Activated T-helper 2 cell treated with anti-CD3 and anti-CD28 coated beads, Interferon-gamma antibody, Interleukin-2, Interleukin-4, amounts not matched to agents 10 μg/mL and 5 μg/mL and 100 μg/mL, durations not matched to agents 14 hours and 24 hours and 36 hours (primary cell): ENCODE data around the gene IHH. TPM values are rescaled to one million over a fixed set of nuclear protein-coding genes. Genes with fewer than 3 reads are reported as not detected.

Experiments used
- DNase-seq: peaks from one replicate; pipeline ENCODE4 v3.0.0; 2021; ENCODE audit warnings: low spot score
- H3K27ac Mint-ChIP-seq: one replicate; pipeline ENCODE4 v1.8.0; 2021; ENCODE audit warnings: mixed read lengths
- H3K27me3 Mint-ChIP-seq: one replicate; pipeline ENCODE4 v1.8.0; 2021; ENCODE audit warnings: low read depth, mixed read lengths
- H3K36me3 Mint-ChIP-seq: one replicate; pipeline ENCODE4 v1.8.0; 2021; ENCODE audit warnings: low read depth, mixed read lengths
- H3K4me1 Mint-ChIP-seq: one replicate; pipeline ENCODE4 v1.8.0; 2021; ENCODE audit warnings: low read depth, mixed read lengths
- H3K4me3 Mint-ChIP-seq: one replicate; pipeline ENCODE4 v1.8.0; 2021; ENCODE audit warnings: low read depth, mild to moderate bottlenecking, moderate library complexity, mixed read lengths
- H3K9me3 Mint-ChIP-seq: one replicate; pipeline ENCODE4 v1.8.0; 2021; ENCODE audit warnings: mixed read lengths
- intact Hi-C: fragments of 100-400 bp; cut with micrococcal nuclease; formaldehyde crosslinking; loops from one replicate; pipeline ENCODE4 v1.15.1; 2023
- total RNA-seq: library from RNA; stranded (reverse); gene quantifications from 2 replicates; pipeline ENCODE4 v1.2.3, GENCODE V29; 2022

IHH gene
- total RNA-seq, 1 donor from 2014 or later = not detected

DNA sequence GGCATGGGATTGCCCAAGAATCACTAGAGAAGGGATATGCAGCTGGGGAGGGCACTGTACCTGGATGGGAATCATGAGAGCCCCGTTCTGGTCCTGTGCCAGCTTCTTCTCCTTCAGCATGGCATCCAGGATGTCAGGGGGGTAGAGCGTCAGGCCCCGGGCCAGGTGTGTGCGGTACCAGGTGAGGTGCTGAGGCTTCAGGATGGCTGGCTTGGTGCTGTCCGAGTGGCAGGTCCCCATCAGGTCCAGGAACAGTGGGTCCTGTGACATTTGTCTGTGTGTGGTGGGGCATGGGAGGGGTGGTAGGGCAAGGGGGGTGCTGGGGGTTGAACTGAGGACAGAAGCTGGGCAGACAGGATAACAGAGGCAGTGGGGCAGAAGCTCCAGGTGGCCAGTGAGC is 32.6 kb downstream of the IHH start:
- intact Hi-C loops = loop anchor here (2.0 kb wide), 1 partner anchor 127 kb away; no protein-coding TSS in a partner anchor
- Mint-ChIP-seq H3K4me1 (no peaks in the 10 kb centered on the region), H3K36me3 (no peaks in the 10 kb centered on the region), H3K9me3 (no peaks in the 10 kb centered on the region), H3K27me3 (peaks cover 8% of the 10 kb centered on the region), H3K4me3 (no peak overlapping the region), H3K27ac (no peak overlapping the region)
- no peak for DNase-seq

DNA sequence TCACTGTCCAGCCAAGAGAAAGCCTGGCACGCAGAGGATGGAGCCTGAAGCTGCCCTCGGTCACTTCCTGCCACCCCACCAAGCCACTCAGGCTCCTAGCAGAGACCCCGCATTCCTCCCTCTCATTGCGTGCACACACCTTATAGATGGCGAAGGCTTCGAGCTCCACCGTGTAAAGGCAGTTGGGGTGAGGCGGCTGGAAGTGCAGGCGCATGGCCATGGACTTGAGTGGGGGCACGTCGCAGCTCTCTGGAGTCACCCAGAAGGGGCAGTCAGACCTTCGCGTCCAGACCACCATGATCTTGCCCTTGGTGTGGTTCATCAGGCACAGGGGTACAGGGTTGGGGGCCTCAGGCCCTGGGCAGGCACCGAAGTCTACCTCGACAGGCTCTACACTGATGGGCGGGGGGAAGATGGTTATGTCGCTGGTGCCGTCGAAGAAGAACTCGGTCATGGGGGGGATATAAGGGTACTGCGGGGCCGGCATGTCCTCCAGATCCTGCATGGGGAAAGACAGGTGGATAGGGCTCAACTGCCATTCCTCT is 33.1 kb downstream of the IHH start:
- Mint-ChIP-seq H3K4me3 (no peak overlapping the region), H3K27ac (no peak overlapping the region), H3K27me3 (peaks cover 4% of the 10 kb centered on the region), H3K9me3 (no peaks in the 10 kb centered on the region), H3K4me1 (no peaks in the 10 kb centered on the region), H3K36me3 (no peaks in the 10 kb centered on the region)
- DNase-seq = no peak
- intact Hi-C loops = loop anchor here (2.0 kb wide), 1 partner anchor 127 kb away; no protein-coding TSS in a partner anchor

DNA sequence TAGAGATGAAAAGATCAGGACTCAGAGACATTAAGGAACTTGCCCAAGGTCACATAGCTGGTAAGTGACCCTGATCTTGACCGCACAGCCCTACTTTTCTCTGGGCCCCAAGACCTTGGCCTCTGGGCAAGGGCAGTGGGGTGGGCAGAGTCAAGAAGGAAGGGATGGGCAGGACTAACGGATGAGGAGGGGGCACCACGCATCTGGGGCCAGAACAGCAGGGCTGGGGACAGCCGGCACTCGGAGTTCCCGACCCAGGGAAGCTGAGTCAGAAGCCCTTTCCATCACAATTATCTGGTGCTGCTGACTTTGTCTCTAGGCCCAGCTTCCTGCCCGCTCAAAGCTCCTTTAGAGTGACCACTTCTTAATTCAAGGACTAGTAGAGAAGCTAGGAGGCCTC is 33.8 kb downstream of the IHH start:
- DNase-seq = no peak
- Mint-ChIP-seq H3K4me3 (no peak overlapping the region), H3K27me3 (no peaks in the 10 kb centered on the region), H3K9me3 (no peaks in the 10 kb centered on the region), H3K27ac (no peak overlapping the region), H3K4me1 (no peaks in the 10 kb centered on the region), H3K36me3 (no peaks in the 10 kb centered on the region)
- intact Hi-C loops = no loop called here

DNA sequence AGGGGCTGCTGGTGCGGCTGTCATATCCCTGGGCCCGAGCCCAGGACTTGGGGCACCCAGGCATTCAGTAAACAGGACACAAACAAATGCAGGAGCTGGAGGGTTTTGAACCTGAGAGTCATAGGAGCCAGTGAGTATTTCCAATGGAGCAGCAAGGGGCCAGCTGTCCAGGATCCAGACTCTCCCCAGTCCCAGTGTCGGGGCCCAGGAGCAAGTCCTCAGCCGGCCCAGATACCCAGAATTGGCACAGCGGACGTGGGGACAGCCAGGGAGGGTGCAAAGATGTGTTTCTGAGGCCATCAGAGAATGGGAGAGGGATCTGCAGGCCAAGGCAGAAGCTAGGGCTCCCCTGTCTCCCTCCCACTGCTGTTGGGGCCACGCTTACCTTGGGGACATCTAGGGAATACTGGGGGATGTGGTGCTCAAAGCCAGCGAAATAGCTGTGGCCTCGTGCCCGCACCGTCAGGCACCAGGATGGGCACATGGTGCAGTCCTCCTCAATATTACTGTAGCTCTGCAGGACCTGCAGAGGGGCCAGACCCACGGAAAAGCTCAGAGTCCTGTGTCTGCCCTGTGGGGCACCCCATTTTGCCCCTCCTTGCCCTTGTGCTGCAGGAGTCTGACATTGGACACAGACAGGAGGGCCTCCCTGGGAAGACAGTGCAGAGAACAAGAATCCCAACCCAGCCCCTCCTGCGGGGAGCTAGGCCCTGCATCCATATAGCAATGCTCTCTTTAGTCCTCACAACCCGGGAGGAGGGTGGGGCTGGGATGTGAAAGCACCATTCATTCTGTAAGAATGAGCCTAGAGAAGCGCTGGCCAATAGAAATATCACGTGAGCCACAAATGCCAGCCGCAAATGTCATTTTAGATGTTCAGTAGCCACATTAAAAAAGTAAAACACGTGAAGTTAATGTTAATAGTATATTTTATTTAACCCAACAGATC is 34.8 kb downstream of the IHH start:
- no peak overlapping the region for H3K27ac Mint-ChIP-seq
- no peak for DNase-seq
- H3K9me3 Mint-ChIP-seq = no peaks in the 10 kb centered on the region
- intact Hi-C loops = no loop called here
- no peaks in the 10 kb centered on the region for H3K36me3 Mint-ChIP-seq
- H3K4me3 Mint-ChIP-seq = no peak overlapping the region
- H3K27me3 Mint-ChIP-seq = no peaks in the 10 kb centered on the region
- no peaks in the 10 kb centered on the region for H3K4me1 Mint-ChIP-seq

DNA sequence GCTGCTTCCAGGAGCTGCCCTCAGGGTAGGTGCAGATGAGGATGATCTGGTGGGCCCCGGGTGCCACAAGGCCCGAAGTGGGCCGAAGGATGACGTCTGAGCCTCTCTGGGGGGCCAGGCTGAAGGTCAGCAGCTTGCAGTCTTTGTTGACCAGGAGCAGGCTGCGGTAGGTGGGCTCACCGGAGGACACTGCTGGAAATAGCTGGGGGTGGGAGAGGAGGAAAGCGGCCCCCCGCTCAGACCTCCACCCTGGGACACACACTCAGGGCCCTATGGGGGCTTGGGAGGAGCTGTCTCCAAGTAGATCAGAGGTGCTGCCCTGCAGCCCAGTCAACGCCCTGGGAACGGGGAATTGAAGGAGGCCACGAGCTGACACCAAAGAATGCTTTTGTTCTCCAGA is 36.7 kb downstream of the IHH start:
- no peak overlapping the region for H3K4me3 Mint-ChIP-seq
- intact Hi-C loops = no loop called here
- no peak overlapping the region for H3K27ac Mint-ChIP-seq
- H3K9me3 Mint-ChIP-seq = no peaks in the 10 kb centered on the region
- no peaks in the 10 kb centered on the region for H3K4me1 Mint-ChIP-seq
- H3K36me3 Mint-ChIP-seq = no peaks in the 10 kb centered on the region
- no peak for DNase-seq
- H3K27me3 Mint-ChIP-seq = no peaks in the 10 kb centered on the region

DNA sequence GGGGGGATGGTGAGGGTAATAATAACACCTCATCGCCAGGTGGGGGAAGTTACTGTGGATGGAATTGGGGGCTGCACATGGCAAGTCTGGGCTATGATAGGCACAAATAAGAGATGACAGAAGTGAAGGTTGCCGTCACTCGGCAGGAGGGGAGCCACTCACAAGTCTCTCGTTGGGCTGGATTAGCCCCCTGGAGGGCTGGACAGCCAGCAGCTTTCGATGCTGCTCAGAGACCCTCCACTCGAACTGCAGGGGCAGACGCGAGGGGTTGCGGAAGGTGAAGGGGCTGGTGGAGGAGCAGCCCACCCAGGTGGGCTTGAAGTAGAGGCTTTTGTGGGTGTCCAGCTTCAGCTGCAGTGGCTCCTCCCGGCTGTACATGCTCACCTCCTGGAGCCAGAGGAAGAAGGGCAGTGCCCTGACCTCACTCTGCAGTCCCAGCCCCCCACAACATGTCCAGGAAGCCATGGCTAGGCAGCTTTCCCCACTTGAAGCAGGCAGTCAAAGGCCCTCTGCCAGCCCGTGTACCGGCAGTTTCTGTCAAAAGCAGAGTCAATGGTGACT is 37.6 kb downstream of the IHH start:
- Mint-ChIP-seq H3K4me1 (no peaks in the 10 kb centered on the region), H3K4me3 (no peak overlapping the region), H3K36me3 (no peaks in the 10 kb centered on the region), H3K27me3 (no peaks in the 10 kb centered on the region), H3K9me3 (no peaks in the 10 kb centered on the region), H3K27ac (no peak overlapping the region)
- intact Hi-C loops = no loop called here
- DNase-seq = no peak

DNA sequence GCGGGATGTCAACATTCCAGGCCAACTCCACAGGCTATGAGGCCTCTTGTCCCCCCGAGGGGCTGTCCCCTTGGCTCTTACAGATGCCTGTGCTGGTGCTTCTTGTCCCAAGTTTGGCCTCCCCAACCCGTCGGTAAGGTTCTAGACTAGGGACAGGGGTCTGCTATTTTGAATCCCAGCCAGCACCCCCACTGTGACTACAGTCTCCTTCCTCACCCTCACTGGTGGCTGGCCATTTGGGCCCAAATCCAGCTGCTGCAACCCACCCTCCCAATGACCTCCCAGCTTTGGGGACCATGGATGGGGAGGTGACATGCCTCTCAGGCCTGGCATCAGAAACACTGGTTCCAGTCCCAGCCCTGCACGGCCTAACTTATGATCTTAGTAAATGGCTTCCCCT is 38.1 kb downstream of the IHH start:
- intact Hi-C loops = no loop called here
- Mint-ChIP-seq H3K27ac (no peak overlapping the region), H3K9me3 (no peaks in the 10 kb centered on the region), H3K4me1 (no peaks in the 10 kb centered on the region), H3K27me3 (no peaks in the 10 kb centered on the region), H3K36me3 (no peaks in the 10 kb centered on the region), H3K4me3 (no peak overlapping the region)
- DNase-seq = no peak

DNA sequence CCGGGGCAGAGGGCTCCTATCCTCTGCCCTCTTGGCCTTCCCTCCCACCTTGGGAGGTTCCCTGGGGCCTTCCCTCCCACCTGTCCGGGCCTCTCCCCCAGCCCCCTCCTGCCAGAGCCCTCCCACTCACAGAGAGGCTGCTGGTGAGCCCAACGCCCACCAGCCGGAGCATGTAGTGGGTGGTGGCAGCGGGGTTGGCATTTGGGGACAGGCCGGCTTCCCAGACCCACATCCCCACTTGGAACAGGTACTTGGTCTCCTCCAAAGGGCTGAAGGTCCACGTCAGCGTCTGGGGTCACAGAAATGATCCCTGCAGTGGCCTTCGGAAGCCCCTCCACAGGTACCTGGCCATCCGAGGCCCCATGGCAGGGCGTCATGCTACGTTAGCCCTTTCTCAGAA is 38.7 kb downstream of the IHH start:
- no peaks in the 10 kb centered on the region for H3K36me3 Mint-ChIP-seq
- no peaks in the 10 kb centered on the region for H3K27me3 Mint-ChIP-seq
- intact Hi-C loops = no loop called here
- no peak for DNase-seq
- H3K27ac Mint-ChIP-seq = no peak overlapping the region
- no peak overlapping the region for H3K4me3 Mint-ChIP-seq
- H3K4me1 Mint-ChIP-seq = no peaks in the 10 kb centered on the region
- no peaks in the 10 kb centered on the region for H3K9me3 Mint-ChIP-seq

DNA sequence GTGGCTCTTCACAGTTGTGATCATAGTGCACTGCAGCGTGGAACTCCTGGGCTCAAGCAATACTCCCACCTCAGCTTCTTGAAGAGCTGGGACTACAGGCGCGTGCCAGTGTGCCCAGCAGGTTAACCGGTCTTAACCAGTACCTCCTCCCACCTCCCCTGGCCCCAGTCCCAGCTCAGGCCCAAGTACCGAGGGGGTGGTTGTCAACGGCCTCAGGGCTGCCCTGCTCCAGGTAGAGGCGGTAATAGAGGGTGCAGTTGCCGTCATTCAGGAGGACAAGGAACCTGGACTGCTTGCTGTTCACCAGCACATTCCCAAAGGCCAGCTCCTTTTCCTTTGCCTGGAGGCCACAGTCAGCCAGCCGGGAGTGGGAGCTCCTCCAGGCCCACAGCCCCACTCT is 39.1 kb downstream of the IHH start:
- DNase-seq = no peak
- Mint-ChIP-seq H3K27ac (no peak overlapping the region), H3K4me1 (no peaks in the 10 kb centered on the region), H3K27me3 (no peaks in the 10 kb centered on the region), H3K9me3 (no peaks in the 10 kb centered on the region), H3K4me3 (no peak overlapping the region), H3K36me3 (no peaks in the 10 kb centered on the region)
- intact Hi-C loops = no loop called here

DNA sequence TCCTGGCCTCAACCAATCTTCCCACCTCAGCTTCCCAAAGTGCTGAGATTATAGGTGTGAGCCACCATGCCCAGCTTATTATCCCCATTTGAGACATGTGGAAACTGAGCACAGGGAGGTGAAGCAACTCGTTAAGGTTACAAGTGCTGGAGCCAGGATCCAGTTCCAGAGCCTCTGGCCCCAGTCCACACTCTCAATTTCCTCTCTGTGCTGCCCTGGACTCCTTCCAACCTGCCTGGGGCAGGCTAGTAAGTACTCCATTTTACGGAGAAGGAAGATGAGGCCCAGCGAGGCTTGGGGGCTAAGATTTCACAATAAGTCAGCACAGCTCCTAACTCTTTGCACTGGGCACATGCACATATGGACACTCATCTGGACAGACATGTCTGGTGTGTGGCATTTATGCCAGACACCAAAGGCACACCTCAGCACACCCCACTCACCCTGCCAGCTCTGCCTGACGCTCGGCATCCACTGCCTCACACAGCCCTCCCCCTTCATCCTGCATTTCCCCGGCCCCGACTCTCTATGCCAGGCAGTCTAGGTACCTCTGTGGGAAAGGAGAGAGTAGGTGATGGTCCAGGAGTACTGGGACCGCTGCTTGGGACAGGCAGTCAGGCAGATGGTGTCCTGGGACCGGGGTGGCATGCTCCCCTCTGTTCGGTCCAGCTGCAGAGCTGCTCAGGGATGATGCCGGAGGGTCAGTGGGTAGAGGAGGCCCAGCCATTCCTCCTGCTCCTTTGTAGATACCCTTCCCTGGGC is 39.9 kb downstream of the IHH start:
- H3K36me3 Mint-ChIP-seq = no peaks in the 10 kb centered on the region
- intact Hi-C loops = no loop called here

DNA sequence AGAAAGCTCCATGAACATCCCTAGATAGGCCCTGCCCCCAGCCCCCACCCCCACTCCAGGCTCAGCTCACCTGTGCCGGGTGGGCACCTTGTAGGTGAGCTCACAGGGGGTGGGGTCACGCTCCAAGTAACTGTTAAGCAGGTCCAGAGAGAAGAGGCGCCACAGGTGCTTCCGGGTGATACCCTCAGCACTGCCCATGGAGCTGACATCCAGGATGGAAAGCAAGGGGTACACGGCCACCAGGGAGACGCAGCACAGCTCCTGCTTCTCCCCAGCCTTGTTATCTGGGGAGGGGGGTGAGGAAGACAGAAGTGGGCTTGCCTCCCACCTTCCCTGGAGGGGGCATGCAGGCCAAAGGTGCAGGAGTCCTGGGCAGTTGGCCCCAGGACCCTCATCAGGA is 41.3 kb downstream of the IHH start:
- H3K36me3 Mint-ChIP-seq = no peaks in the 10 kb centered on the region
- no peaks in the 10 kb centered on the region for H3K4me1 Mint-ChIP-seq
- H3K9me3 Mint-ChIP-seq = no peaks in the 10 kb centered on the region
- no peak overlapping the region for H3K4me3 Mint-ChIP-seq
- DNase-seq = no peak
- no peak overlapping the region for H3K27ac Mint-ChIP-seq
- intact Hi-C loops = no loop called here
- no peaks in the 10 kb centered on the region for H3K27me3 Mint-ChIP-seq

More for the DNA sequence above, 39.9 kb downstream of the IHH start:
- H3K9me3 Mint-ChIP-seq = no peaks in the 10 kb centered on the region
- H3K27me3 Mint-ChIP-seq = no peaks in the 10 kb centered on the region
- H3K27ac Mint-ChIP-seq = no peak overlapping the region
- H3K4me3 Mint-ChIP-seq = no peak overlapping the region
- no peaks in the 10 kb centered on the region for H3K4me1 Mint-ChIP-seq
- no peak for DNase-seq

DNA sequence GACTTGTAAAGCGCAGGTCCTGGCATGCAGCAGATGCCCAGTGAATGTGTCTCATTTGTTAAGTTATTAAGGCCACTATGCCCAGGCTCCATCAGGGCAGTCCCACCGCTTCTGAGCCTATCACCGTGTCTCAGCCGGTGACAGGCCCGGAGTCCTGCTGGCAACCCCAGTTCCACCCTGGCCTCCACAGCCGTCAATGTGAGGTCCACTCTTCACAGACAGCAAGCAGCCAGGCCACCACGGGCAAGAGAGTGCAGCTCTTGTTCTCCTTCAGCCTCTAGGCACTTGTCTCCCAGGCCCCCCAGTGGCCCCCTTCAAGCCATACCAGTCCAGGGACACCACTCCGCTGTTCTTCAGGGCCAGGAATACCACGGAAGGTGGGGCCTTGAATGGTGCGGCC is 42.0 kb downstream of the IHH start:
- Mint-ChIP-seq H3K36me3 (no peaks in the 10 kb centered on the region), H3K27ac (no peak overlapping the region), H3K9me3 (no peaks in the 10 kb centered on the region), H3K27me3 (no peaks in the 10 kb centered on the region), H3K4me1 (no peaks in the 10 kb centered on the region), H3K4me3 (no peak overlapping the region)
- intact Hi-C loops = no loop called here
- DNase-seq = no peak

DNA sequence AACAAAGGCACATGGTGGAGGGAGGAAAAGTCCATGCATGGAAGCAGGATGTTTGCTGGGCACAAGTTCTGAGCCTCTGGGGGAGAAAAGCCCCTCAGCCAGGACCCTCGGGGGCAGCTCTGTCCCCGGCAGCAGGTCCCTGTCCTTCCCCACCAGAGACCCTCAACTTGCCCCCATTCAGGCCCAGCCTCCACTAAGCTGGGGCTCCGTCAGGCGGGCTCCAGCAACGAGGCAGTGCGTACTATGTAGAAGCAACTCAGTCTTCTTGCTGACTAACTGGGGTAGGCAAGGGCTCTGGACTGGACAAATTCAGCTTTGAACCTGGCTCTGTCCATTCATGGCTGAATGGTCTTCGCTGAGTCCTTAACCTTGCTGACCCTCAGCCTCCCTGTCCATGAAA is 42.4 kb downstream of the IHH start:
- intact Hi-C loops = no loop called here
- no peak overlapping the region for H3K27ac Mint-ChIP-seq

More for the DNA sequence above, 42.4 kb downstream of the IHH start:
- no peaks in the 10 kb centered on the region for H3K36me3 Mint-ChIP-seq
- no peak for DNase-seq
- no peaks in the 10 kb centered on the region for H3K9me3 Mint-ChIP-seq
- H3K4me3 Mint-ChIP-seq = no peak overlapping the region
- no peaks in the 10 kb centered on the region for H3K4me1 Mint-ChIP-seq
- H3K27me3 Mint-ChIP-seq = no peaks in the 10 kb centered on the region
